Tibial nerve (tissue), 4 donors: ENCODE data around the gene ZFP64.
"Not testable (repeated sequence)": the region's sequence is repeated elsewhere in the genome, so short reads cannot be mapped to it uniquely, and the experiment has no call there.

Experiments
- CTCF ChIP-seq, 5 experiments: fragments of 200-600 bp in 3 of 5; fragments of 450-650 bp in 2 of 5; sonication (generic) in 3 of 5; IDR thresholded peaks; one replicate each; pipeline ENCODE4 v1.5.1; 2016 to 2019; ENCODE audit warnings: antibody characterized with exemption in 5 of 5, mild to moderate bottlenecking in 3 of 5, moderate library complexity in 2 of 5
- EP300 ChIP-seq, 2 donors: sonication (generic); formaldehyde crosslinking; IDR thresholded peaks; one replicate each; pipeline ENCODE4 v1.6.1; 2017; ENCODE audit warnings: antibody characterized with exemption in 2 of 2, mild to moderate bottlenecking in 1 of 2
- POLR2A ChIP-seq, 2 donors: fragments of 450-650 bp; IDR thresholded peaks; one replicate each; pipeline ENCODE4 v1.6.1; 2017; ENCODE audit warnings: antibody characterized with exemption in 2 of 2, mild to moderate bottlenecking in 2 of 2, moderate library complexity in 2 of 2

- TF ChIP-seq CTCF, POLR2A, EP300 (IDR thresholded peaks at IDR 0.05): not testable (repeated sequence)
Measured at GRCh38 chr20:52221362-52221761, 29.8 kb upstream of the ZFP64 start.
